Body of pancreas (tissue), 4 donors: Measurements from ENCODE around the gene SLC4A8. TPM values are rescaled to one million over a fixed set of nuclear protein-coding genes. Genes with fewer than 3 reads are reported as not detected.

ENCODE experiments used
- ATAC-seq: fragments of 150-250 bp; one replicate; pipeline ENCODE4 v1.9.1; 2016
- DNase-seq, 4 donors: peaks; one replicate each; pipeline ENCODE4 v3.0.0-alpha.2; 2019
- H3K27ac ChIP-seq, 4 donors: fragments of 200-600 bp; sonication (generic); 1 replicate in 3 of 4; 2 replicates in 1 of 4; pipeline versions ENCODE4 v1.5.1 to v1.6.1; 2016 to 2019; ENCODE audit warnings: mild to moderate bottlenecking in 1 of 4, mixed read lengths in 1 of 4, moderate library complexity in 1 of 4
- H3K27me3 ChIP-seq, 2 donors: fragments of 200-600 bp; sonication (generic); one replicate each; pipeline ENCODE4 v1.6.0; 2016; ENCODE audit warnings: mild to moderate bottlenecking in 1 of 2
- H3K36me3 ChIP-seq, 2 donors: fragments of 200-600 bp; sonication (generic); replicated peaks in 1 of 2; 2 replicates each; pipeline ENCODE4 v1.5.1; 2016; ENCODE audit warnings: low read depth in 2 of 2; ENCODE audit not compliant: insufficient read depth in 1 of 2
- H3K4me1 ChIP-seq: fragments of 200-600 bp; sonication (generic); one replicate; pipeline ENCODE4 v1.6.0; 2016
- H3K4me3 ChIP-seq, 2 donors: fragments of 200-600 bp; sonication (generic); 1 replicate in 1 of 2; 2 replicates in 1 of 2; pipeline ENCODE4 v1.5.1; 2016 to 2019
- H3K9me3 ChIP-seq, 3 donors: fragments of 200-600 bp; sonication (generic); 1 replicate in 2 of 3; 2 replicates in 1 of 3; pipeline ENCODE4 v1.5.1; 2016
- CTCF ChIP-seq, 7 experiments: fragments of 450-650 bp in 4 of 7; fragments of 200-600 bp in 3 of 7; sonication (generic) in 3 of 7; IDR thresholded peaks; one replicate each; pipeline ENCODE4 v1.5.1; 2016 to 2019; ENCODE audit warnings: antibody characterized with exemption in 7 of 7
- POLR2A ChIP-seq, 3 donors: fragments of 450-650 bp; IDR thresholded peaks; one replicate each; pipeline ENCODE4 v1.6.1; 2016; ENCODE audit warnings: antibody characterized with exemption in 3 of 3, mild to moderate bottlenecking in 2 of 3
- WGBS, 2 donors: methylation state at CpG; one replicate each; pipeline ENCODE4 v1.1.5; 2017; 5-methylcytosine and 5-hydroxymethylcytosine counted together
- intact Hi-C: fragments of 100-400 bp; cut with DNase I; formaldehyde crosslinking; loops from one replicate; pipeline ENCODE4 v1.15.1; 2023
- total RNA-seq, 2 donors: library from RNA; depleted of rRNA; stranded (reverse); fragments of >200 nt; gene quantifications; one replicate each; pipeline ENCODE4 v1.1.0, GENCODE V29; 2016

The SLC4A8 gene
- total RNA-seq, 2 donors from 2014 or later: 1.6 to 2.3 TPM

GRCh38 chr12:51520576-51521325, 96.1 kb downstream of the SLC4A8 start:
- TF ChIP-seq POLR2A (IDR thresholded peaks at IDR 0.05): no peak
- WGBS, 2 donors: 88 to 92% methylated on average over 13 of the region's 13 CpGs
- no peaks in the 10 kb centered on the region for H3K27me3 ChIP-seq
- ATAC-seq (no peak), DNase-seq (no peak)
- no peaks in the 10 kb centered on the region for H3K9me3 ChIP-seq
- intact Hi-C loops: no loop called here
- no peaks in the 10 kb centered on the region for H3K36me3 ChIP-seq
- no peak overlapping the region for H3K4me3 ChIP-seq
- no peaks in the 10 kb centered on the region for H3K4me1 ChIP-seq
- no peak overlapping the region for H3K27ac ChIP-seq

DNA sequence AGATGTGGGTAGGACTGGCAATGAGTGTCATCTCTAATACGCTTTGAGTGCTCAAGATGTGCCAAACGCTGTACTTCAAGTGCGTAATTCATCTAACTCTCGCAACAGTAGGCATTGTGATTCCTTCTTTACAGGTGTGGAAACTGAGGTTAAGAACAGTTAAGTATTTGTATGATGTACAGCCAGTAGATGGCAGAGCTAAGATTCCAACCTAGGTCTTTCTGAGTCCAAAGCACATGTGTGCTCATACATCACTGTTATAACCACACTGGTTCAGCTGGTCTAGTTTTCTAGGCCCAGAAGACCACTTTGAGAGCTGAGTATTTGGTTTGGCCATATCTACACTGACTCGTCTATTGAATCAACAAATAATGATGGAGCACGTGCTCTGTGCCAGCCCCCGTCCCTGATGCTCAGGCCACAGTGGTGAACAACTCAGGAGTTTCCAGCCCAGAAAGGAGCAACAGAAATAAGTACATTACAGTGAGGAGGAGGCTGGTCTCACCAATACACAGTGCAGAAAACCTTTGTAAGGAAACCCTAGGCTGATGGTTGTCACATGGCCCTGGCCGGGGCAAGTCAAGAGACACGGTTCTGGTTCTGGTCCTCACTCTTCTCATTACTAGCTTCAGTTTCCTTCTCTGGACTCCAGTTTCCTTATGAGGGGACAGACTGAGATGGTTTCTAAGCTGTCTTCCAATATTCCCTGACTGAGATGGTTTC, 97.1 kb downstream of the SLC4A8 start:
- TF ChIP-seq POLR2A (IDR thresholded peaks at IDR 0.05) (no peak), CTCF (IDR thresholded peaks at IDR 0.05) (peak in 1 of 7 experiments; percentile 10)
- WGBS, 2 donors: 80 to 85% methylated on average over 7 to 9 of the region's 9 CpGs
- intact Hi-C loops: no loop called here
- Histone ChIP-seq H3K27ac (no peak overlapping the region), H3K36me3 (no peaks in the 10 kb centered on the region), H3K27me3 (no peaks in the 10 kb centered on the region), H3K4me1 (no peaks in the 10 kb centered on the region), H3K9me3 (no peaks in the 10 kb centered on the region), H3K4me3 (no peak overlapping the region)
- ATAC-seq: no peak
- DNase-seq: no peak

DNA sequence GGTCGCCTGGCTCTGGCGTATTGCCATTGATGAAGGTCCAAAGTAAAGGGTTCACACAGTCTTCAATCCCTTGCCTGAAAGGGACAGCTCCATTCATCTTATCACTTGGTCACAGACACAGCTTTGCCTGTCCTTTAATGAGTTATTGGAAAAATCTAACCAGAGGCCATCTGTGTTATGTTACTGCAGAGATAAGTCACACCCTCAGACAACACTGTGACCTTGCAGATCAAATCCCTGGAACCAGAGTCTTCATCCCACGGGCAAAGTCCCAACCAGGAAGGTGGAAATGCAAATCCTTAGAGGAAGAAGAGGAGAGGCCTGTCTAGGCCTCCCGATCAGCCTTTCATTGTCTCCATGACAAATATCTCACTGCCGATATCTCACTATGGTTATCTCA, 98.1 kb downstream of the SLC4A8 start:
- WGBS, 2 donors: 55 to 68% methylated on average over 5 of the region's 5 CpGs
- no peaks in the 10 kb centered on the region for H3K4me1 ChIP-seq
- H3K36me3 ChIP-seq: no peaks in the 10 kb centered on the region
- no peak for TF ChIP-seq POLR2A (IDR thresholded peaks at IDR 0.05)
- no peak for TF ChIP-seq CTCF (IDR thresholded peaks at IDR 0.05)
- ATAC-seq (no peak), DNase-seq (no peak)
- no peak overlapping the region for H3K27ac ChIP-seq
- H3K9me3 ChIP-seq: no peaks in the 10 kb centered on the region
- H3K27me3 ChIP-seq: no peaks in the 10 kb centered on the region
- intact Hi-C loops: no loop called here
- H3K4me3 ChIP-seq: no peak overlapping the region

DNA sequence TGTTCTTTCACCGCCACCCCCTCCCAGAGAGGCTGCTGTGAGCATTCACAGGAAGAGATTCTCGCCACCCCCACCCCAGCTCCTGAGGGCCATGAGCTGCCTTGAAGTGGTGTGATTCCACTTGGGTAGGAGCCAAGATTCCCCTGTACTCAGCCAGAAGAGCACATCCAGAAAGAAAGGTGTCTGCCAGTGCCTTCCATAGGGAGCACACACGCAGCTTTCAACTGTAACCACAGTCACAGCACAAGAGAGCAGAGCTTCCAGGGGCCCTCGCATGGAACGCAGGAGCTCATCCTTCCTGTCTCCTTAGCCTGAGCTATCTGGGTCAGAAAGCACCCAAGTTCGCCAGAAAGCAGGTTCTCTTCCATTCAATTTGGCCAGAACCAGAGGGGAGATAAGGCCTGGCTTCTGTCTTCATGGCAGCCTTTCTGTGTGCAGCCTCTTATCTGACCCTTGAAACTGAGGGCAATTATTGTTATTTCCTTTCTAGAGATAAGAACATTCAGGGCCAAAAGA, 99.8 kb downstream of the SLC4A8 start:
- intact Hi-C loops: no loop called here
- no peaks in the 10 kb centered on the region for H3K9me3 ChIP-seq
- no peaks in the 10 kb centered on the region for H3K4me1 ChIP-seq
- H3K36me3 ChIP-seq: no peaks in the 10 kb centered on the region
- 68 to 74% methylated on average over 6 of the region's 6 CpGs for WGBS, 2 donors
- no peaks in the 10 kb centered on the region for H3K27me3 ChIP-seq
- no peak overlapping the region for H3K27ac ChIP-seq
- ATAC-seq (no peak), DNase-seq (no peak)
- H3K4me3 ChIP-seq: no peak overlapping the region
- TF ChIP-seq CTCF (IDR thresholded peaks at IDR 0.05) (no peak), POLR2A (IDR thresholded peaks at IDR 0.05) (no peak)

DNA sequence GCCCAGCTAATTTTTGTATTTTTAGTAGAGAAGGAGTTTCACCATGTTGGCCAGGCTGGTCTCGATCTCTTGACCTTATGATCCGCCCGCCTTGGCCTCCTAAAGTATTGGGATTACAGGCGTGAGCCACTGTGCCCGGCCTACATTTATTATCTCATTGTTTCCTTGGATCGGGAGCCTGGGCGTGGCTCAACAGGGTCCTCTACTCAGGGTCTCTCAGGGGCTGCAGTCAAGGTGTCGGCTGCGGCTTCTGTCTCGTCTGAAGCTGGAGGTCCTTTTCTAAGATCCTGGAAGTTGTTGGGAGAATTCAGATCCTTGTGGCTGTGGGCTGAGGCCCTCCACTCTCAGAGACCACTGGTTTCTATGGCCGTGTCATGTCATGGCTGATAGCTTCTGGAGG, 100.9 kb downstream of the SLC4A8 start:
- ATAC-seq (no peak), DNase-seq (no peak)
- no peaks in the 10 kb centered on the region for H3K36me3 ChIP-seq
- H3K27ac ChIP-seq: no peak overlapping the region
- no peak overlapping the region for H3K4me3 ChIP-seq
- H3K9me3 ChIP-seq: no peaks in the 10 kb centered on the region
- 97 to 98% methylated on average over 11 of the region's 11 CpGs for WGBS, 2 donors
- TF ChIP-seq POLR2A (IDR thresholded peaks at IDR 0.05): no peak
- TF ChIP-seq CTCF (IDR thresholded peaks at IDR 0.05): no peak
- intact Hi-C loops: no loop called here
- no peaks in the 10 kb centered on the region for H3K4me1 ChIP-seq
- H3K27me3 ChIP-seq: no peaks in the 10 kb centered on the region
